HG02798 (cell line): ENCODE data around the gene PPP1R14C.
"Not testable (repeated sequence)": the region's sequence is repeated elsewhere in the genome, so short reads cannot be mapped to it uniquely, and the experiment has no call there.

Experiments used
- ATAC-seq: cut with Tn5 transposase; IDR thresholded peaks from one replicate; pipeline ENCODE4 v1.9.1; 2021; ENCODE audit warnings: mild to moderate bottlenecking; ENCODE audit not compliant: unreplicated experiment, poor library complexity

PPP1R14C gene

GRCh38 chr6:150187433-150187832 is 44.6 kb downstream of the PPP1R14C start:
- not testable (repeated sequence) for ATAC-seq

- ATAC-seq, result no peak
These were observed 46.3 kb downstream of the PPP1R14C start for GRCh38 chr6:150189122-150189521.

- ATAC-seq, result no peak
These were observed 49.0 kb downstream of the PPP1R14C start for GRCh38 chr6:150191809-150192208.

- ATAC-seq, result no peak
These were observed 51.4 kb downstream of the PPP1R14C start for GRCh38 chr6:150194195-150194594.

GRCh38 chr6:150195996-150196417 is 53.2 kb downstream of the PPP1R14C start:
- no peak for ATAC-seq

DNA sequence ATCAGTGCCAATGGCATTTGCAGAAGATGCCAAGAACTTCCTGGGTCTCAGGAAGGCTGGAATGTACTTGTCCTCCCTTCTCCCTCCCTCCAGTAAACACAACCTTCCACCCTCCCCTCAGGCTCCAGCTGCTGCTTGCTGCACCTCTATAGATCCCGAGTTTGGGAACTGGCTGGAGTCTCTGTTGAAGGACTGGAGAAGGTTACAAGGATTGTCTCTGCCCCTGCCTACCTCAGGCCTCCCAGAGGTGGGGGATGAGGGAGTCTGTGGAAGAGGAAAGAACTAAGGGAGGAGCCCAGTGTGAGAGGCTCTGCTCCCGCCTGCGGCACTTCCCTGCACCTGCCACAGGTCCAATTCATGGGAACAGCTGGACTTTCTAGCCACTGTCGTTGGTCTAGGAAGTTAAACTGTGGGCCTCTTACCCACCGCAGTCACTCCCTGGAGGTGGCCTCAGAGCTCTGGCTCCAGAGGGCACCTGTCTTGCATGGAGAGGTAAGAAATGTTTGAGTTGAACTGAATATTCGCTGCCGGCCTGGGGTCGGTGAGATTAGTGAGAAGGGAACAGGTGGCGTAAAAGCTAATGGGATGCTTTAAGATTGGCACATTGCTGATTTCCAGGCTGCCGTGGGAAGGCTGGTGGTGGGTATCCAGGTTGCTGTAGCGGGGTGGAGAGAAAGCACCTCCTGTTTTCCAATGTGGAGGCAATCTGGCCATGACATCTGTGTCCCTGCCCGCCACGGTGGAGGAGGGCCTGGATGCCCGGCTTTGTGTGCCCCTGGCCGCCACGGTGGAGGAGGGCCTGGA is 54.3 kb downstream of the PPP1R14C start:
- ATAC-seq, result no peak

- no peak for ATAC-seq
These were observed 55.7 kb downstream of the PPP1R14C start for GRCh38 chr6:150198532-150198931.

DNA sequence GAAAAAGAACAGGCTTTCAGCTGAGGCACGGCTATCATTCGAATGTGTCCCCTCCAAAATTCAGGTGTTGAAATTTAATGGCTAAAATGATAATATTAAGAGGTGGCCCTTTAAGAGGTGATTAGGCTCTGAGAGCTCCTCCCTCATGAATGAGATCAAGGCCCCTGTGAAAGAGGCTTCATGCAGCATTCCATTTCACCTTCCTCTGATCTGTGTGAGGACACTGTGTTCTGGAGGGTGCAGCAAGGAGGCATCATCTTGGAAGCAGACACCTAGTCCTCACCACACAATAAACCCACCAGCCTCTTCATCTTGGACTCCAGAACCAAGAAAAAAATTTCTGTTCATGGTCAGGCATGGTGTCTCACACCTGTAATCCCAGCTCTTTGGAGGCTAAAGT is 56.4 kb downstream of the PPP1R14C start:
- ATAC-seq, result no peak

GRCh38 chr6:150200428-150201100 is 57.7 kb downstream of the PPP1R14C start:
- ATAC-seq, result no peak

- ATAC-seq, result no peak
These were observed 58.4 kb downstream of the PPP1R14C start for GRCh38 chr6:150201285-150201684.

- ATAC-seq, result no peak
These were observed 59.0 kb downstream of the PPP1R14C start for GRCh38 chr6:150201772-150202329.

DNA sequence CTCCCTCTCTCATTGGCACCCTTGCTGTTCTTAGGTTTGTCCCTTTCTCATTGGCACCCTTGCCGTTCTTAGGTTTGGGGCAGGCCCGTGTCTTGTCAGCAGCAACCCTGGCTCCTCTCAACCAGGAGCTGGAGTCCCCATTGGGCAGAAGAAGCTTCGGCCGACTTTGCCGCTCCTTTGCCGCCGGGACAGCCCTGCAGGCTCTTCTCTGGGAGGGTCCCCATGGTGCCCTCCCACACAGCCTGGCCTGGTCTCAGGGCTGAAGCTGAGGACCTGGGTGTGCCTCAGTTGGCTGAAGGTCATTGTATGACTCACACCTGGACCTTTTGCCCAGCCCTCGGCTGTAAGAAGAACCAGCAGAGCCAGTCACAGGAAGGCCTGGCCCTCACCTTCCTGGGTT is 59.6 kb downstream of the PPP1R14C start:
- ATAC-seq, result no peak

GRCh38 chr6:150202934-150203333 is 60.1 kb downstream of the PPP1R14C start:
- no peak for ATAC-seq

- ATAC-seq, result no peak
These were observed 60.5 kb downstream of the PPP1R14C start for GRCh38 chr6:150203378-150203777.

- ATAC-seq, result no peak
These were observed 61.2 kb downstream of the PPP1R14C start for GRCh38 chr6:150203871-150204545.

DNA sequence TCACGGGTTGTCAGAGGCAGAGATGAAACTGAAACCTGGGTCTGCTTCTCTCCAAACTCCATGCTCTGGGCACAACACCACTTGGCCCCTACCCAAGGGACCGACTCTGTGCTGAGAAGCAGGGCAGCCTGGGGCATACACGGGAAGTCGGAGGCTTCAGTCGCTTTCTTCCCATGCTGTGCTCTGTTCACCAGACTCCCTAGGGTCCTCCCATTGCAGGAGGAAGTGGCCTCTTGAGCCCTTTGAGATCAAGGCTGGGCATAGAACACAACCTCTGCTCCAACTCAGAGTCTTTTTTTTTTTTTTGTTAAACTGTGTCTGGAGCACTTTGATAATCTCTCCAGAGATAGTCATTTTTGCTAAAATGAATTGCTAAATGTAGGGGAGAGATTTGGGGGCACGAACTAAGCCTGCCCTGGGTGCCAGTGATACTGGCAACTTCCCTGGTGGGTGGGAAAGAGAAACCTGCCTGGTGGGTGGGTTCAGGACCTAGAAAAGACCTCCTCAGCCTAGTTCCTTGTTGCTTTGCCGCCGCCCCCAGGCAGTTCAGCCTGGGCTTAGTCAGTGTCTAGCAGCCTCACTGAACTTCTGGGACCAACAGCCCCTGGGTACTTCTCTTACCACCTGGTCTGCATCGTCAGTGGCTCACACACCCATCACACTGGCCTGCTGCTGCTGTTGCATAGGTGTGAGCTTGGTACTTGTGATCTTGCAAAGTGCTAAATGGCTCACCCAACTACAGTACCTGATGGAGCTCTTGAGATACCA is 62.0 kb downstream of the PPP1R14C start:
- ATAC-seq, result no peak

DNA sequence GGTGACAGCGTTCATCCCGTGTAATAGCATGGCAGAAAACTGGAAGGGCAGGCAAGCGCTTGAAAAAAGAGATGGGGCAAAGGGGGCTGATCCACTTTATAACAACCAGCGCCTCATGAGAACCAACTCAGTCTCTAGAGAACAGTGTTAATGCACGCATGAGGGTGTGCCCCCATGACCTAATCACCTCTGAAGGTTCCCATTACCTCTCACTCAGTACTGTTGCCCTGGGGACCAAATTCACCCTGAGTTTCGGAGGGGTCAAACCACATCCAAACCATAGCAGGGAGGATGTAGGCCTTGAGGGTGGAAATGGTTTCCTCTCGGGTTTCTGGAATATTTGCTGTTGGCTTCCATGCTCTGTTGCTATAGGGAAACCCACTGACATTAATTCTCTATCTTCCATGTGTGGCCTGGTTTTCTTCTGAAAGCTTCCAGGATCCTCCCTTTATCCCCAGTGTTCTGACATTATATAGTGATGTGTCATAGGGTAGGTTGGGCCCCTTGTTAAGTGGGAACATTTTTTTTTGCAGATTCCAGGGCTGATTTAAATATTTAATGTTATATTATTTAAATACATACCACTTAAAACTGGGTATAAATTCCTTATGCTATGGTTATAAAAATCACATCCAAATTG is 65.2 kb downstream of the PPP1R14C start:
- ATAC-seq, result no peak

DNA sequence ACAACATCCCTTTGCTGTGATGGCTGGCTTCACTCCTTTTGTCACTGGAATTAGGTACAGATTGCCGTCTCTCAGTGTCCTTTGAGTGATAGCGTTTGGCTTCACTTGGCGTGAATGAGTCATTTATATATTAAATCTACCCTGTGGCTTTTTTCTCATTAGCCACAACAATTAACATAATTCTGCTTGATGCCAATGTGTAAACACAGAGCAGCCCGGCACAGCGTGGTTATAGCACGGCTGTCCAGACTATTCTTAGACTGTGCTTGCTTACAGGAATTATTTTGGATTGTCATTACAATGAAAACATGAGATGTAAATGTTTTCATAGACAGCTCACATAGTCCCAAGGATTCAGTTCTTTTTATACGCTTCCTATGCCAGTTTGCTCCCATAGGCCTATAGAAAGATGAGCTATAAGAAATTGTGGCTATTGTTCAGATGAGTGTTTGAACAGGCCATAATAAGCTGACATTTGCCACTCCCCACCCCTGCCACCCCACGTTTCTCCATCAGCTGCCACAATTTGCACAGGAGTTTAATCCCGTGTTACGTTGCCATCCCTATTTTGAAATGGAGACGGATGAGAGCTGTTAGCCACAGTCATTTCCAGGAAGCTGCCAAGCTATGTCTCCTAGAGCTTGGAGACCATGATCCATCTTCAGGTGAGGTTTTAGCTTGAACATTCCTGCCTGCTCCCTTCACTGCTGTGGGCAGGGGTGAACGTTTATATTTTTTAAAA is 65.9 kb downstream of the PPP1R14C start:
- no peak for ATAC-seq

- no peak for ATAC-seq
These were observed 66.6 kb downstream of the PPP1R14C start for GRCh38 chr6:150209415-150209814.
